Breast epithelium (tissue), 4 donors: Measurements from ENCODE around the gene CFDP1. TPM values are rescaled to one million over a fixed set of nuclear protein-coding genes. Genes with fewer than 3 reads are reported as not detected.
A peak's percentile ranks its signal among the peaks of the same experiment; 100 is the strongest.
"Not testable (repeated sequence)": the region's sequence is repeated elsewhere in the genome, so short reads cannot be mapped to it uniquely, and the experiment has no call there.

Source experiments
- DNase-seq, 2 donors: peaks; one replicate each; pipeline ENCODE4 v3.0.0-alpha.2; 2019; ENCODE audit warnings: low spot score in 2 of 2
- H3K27ac ChIP-seq, 2 donors: fragments of 200-600 bp; sonication (generic) in 1 of 2; one replicate each; pipeline ENCODE4 v1.5.1; 2016 to 2019; ENCODE audit warnings: mild to moderate bottlenecking in 1 of 2
- H3K27me3 ChIP-seq, 2 donors: fragments of 200-600 bp; sonication (generic) in 1 of 2; one replicate each; pipeline versions ENCODE4 v1.5.1 to v1.6.0; 2017 to 2019; ENCODE audit warnings: control low read depth in 1 of 2, mild to moderate bottlenecking in 1 of 2
- H3K36me3 ChIP-seq: fragments of 200-600 bp; one replicate; pipeline ENCODE4 v1.5.1; 2019
- H3K4me1 ChIP-seq, 2 donors: fragments of 200-600 bp; sonication (generic); one replicate each; pipeline ENCODE4 v1.5.1; 2016 to 2019; ENCODE audit warnings: control low read depth in 1 of 2
- H3K4me3 ChIP-seq, 3 donors: fragments of 200-600 bp; sonication (generic); 1 replicate in 2 of 3; 2 replicates in 1 of 3; pipeline ENCODE4 v1.5.1; 2016 to 2019; ENCODE audit warnings: mild to moderate bottlenecking in 3 of 3, moderate library complexity in 2 of 3
- H3K9me3 ChIP-seq, 2 donors: fragments of 200-600 bp; sonication (generic) in 1 of 2; one replicate each; pipeline ENCODE4 v1.5.1; 2016 to 2019; ENCODE audit warnings: control low read depth in 1 of 2
- CTCF ChIP-seq, 3 donors: fragments of 450-650 bp; IDR thresholded peaks; one replicate each; pipeline ENCODE4 v1.5.1; 2016 to 2017; ENCODE audit warnings: antibody characterized with exemption in 3 of 3, mild to moderate bottlenecking in 3 of 3, moderate library complexity in 3 of 3
- POLR2A ChIP-seq: fragments of 450-650 bp; IDR thresholded peaks from one replicate; pipeline ENCODE4 v1.6.1; 2016; ENCODE audit warnings: antibody characterized with exemption, mild to moderate bottlenecking, moderate library complexity
- POLR2AphosphoS5 ChIP-seq, 3 donors: sonication (generic); formaldehyde crosslinking; IDR thresholded peaks; one replicate each; pipeline ENCODE4 v1.6.1; 2017; ENCODE audit warnings: antibody characterized with exemption in 3 of 3
- intact Hi-C: fragments of 100-400 bp; cut with DNase I; formaldehyde crosslinking; loops from one replicate; pipeline ENCODE4 v1.15.1; 2023; ENCODE audit warnings: low total_unique reads
- total RNA-seq, 3 donors: library from RNA; depleted of rRNA; stranded (reverse); fragments of >200 nt; gene quantifications; one replicate each; pipeline ENCODE4 v1.1.0, GENCODE V29; 2016

Gene CFDP1
- total RNA-seq, 3 donors from 2014 or later: 55.5 to 81.9 (median 80.9) TPM

- no peaks in the 10 kb centered on the region for H3K27me3 ChIP-seq
- intact Hi-C loops: loop anchor here (2.0 kb wide), 1 partner anchor 73 kb away; no protein-coding TSS in a partner anchor
- H3K36me3 ChIP-seq: no peaks in the 10 kb centered on the region
- H3K9me3 ChIP-seq: no peaks in the 10 kb centered on the region
- H3K4me3 ChIP-seq: no peak overlapping the region
- H3K4me1 ChIP-seq: no peaks in the 10 kb centered on the region
- H3K27ac ChIP-seq: no peak overlapping the region
- TF ChIP-seq POLR2A (no peak), POLR2AphosphoS5 (IDR thresholded peaks at IDR 0.05) (no peak), CTCF (IDR thresholded peaks at IDR 0.05) (peak; percentile 52 to 82 (median 79))
- peak in 1 of 2 donors; percentile 34 for DNase-seq
These were observed 38.7 kb upstream of the CFDP1 start for GRCh38 chr16:75471723-75472633.

- intact Hi-C loops: no loop called here
- Histone ChIP-seq H3K9me3 (no peaks in the 10 kb centered on the region), H3K27me3 (no peaks in the 10 kb centered on the region), H3K36me3 (no peaks in the 10 kb centered on the region), H3K4me1 (no peaks in the 10 kb centered on the region), H3K4me3 (no peak overlapping the region), H3K27ac (no peak overlapping the region)
- no peak for DNase-seq
- TF ChIP-seq CTCF (IDR thresholded peaks at IDR 0.05) (no peak), POLR2AphosphoS5 (IDR thresholded peaks at IDR 0.05) (no peak), POLR2A (no peak)
These were observed 33.5 kb upstream of the CFDP1 start for GRCh38 chr16:75466760-75467159.

GRCh38 chr16:75464122-75464918 is 31.0 kb upstream of the CFDP1 start, which contains the start of gene TMEM170A:
Gene TMEM170A (minus strand): TSS chr16:75464689. CDS start chr16:75464600, 89 bp downstream.
- Histone ChIP-seq H3K27ac (peak within 1 kb of the TSS; percentile 95), H3K4me3 (peak within 1 kb of the TSS; percentile 76 to 93 (median 84)), H3K4me1 (no peaks in the 10 kb centered on the region), H3K9me3 (no peaks in the 10 kb centered on the region), H3K27me3 (no peaks in the 10 kb centered on the region), H3K36me3 (no peaks in the 10 kb centered on the region)
- DNase-seq: peak; percentile 100
- intact Hi-C loops: no loop called here
- peak; percentile 100 for TF ChIP-seq CTCF (IDR thresholded peaks at IDR 0.05)
- TF ChIP-seq POLR2A: peak; percentile 72
- TF ChIP-seq POLR2AphosphoS5 (IDR thresholded peaks at IDR 0.05): peak; percentile 88 to 96 (median 92)

GRCh38 chr16:75463389-75464121 is 30.3 kb upstream of the CFDP1 start:
- intact Hi-C loops, H3K9me3 ChIP-seq, H3K27me3 ChIP-seq, H3K4me1 ChIP-seq, H3K36me3 ChIP-seq: not testable (repeated sequence)
- DNase-seq: peak in 1 of 2 donors; percentile 45
- Histone ChIP-seq H3K27ac (peak overlapping the region; percentile 95), H3K4me3 (peak overlapping the region; percentile 76 to 93 (median 84))

GRCh38 chr16:75462806-75463205 is 29.5 kb upstream of the CFDP1 start:
- no peaks in the 10 kb centered on the region for H3K27me3 ChIP-seq
- intact Hi-C loops: no loop called here
- DNase-seq: no peak
- peak overlapping the region in 1 of 3 donors; percentile 84 for H3K4me3 ChIP-seq
- no peaks in the 10 kb centered on the region for H3K4me1 ChIP-seq
- TF ChIP-seq CTCF (IDR thresholded peaks at IDR 0.05) (no peak), POLR2AphosphoS5 (IDR thresholded peaks at IDR 0.05) (no peak), POLR2A (no peak)
- peak overlapping the region in 1 of 2 donors; percentile 95 for H3K27ac ChIP-seq
- H3K9me3 ChIP-seq: no peaks in the 10 kb centered on the region
- no peaks in the 10 kb centered on the region for H3K36me3 ChIP-seq
